ENCODE measurements around the gene CERCAM. TPM values are rescaled to one million over a fixed set of nuclear protein-coding genes. Genes with fewer than 3 reads are reported as not detected.

CERCAM gene
- total RNA-seq, 2 donors from 2014 or later = 18.5 to 26.5 TPM

GRCh38 chr9:128486201-128486600 lies 65.5 kb downstream of the CERCAM start:
- Histone ChIP-seq H3K27me3 (ENCODE audit: control insufficient read depth, insufficient read depth, low read length, poor library complexity, severe bottlenecking) (no peaks in the 10 kb centered on the region), H3K9me3 (ENCODE audit: control insufficient read depth, low read length) (no peaks in the 10 kb centered on the region), H3K36me3 (ENCODE audit: control insufficient read depth, insufficient read depth, low read length) (peaks cover 64% of the 10 kb centered on the region), H3K4me1 (ENCODE audit: control insufficient read depth, insufficient read depth, low read length) (no peaks in the 10 kb centered on the region), H3K27ac (ENCODE audit: low read depth, low read length) (no peak overlapping the region), H3K9ac (ENCODE audit: extremely low read depth, low read length, poor library complexity, severe bottlenecking) (no peak overlapping the region), H3K4me3 (ENCODE audit: low read length) (no peak overlapping the region)
- Mint-ChIP-seq H3K27me3 (ENCODE audit: insufficient read depth) (no peaks in the 10 kb centered on the region), H3K4me1 (no peaks in the 10 kb centered on the region), H3K27ac (no peak overlapping the region), H3K4me3 (no peak overlapping the region), H3K9me3 (no peaks in the 10 kb centered on the region), H3K36me3 (ENCODE audit: low read depth) (peaks cover 77% of the 10 kb centered on the region)
- DNase-seq = no peak
- no peak for TF ChIP-seq CTCF (conservative IDR thresholded peaks at IDR 0.05)

Small RNA genes lying within 50 kb of the gene (microRNA-seq; reads per million reads assigned to microRNA genes)
- gene MIR219B (ENCODE audit: borderline microRNAs expressed) = not detected

Other genes with a start within 250 kb of the CERCAM start
- gene CIZ1, start 229.3 kb upstream of the CERCAM start, total RNA-seq = 100 to 1,000 TPM; 115 to 117 TPM
- 100 to 1,000 TPM in 1 of 2 donors, 10 to 100 TPM in 1; 55.8 to 147 TPM for gene DNM1, start 217.5 kb upstream of the CERCAM start, total RNA-seq
- gene GOLGA2, start 144.8 kb upstream of the CERCAM start, total RNA-seq = 100 to 1,000 TPM in 1 of 2 donors, 10 to 100 TPM in 1; 91.9 to 101 TPM
- 10 to 100 TPM; 33.4 to 46.9 TPM for gene SWI5, start 144.6 kb upstream of the CERCAM start, total RNA-seq
- gene TRUB2, start 98.4 kb upstream of the CERCAM start, total RNA-seq = 10 to 100 TPM; 30.6 to 31.8 TPM
- gene COQ4, start 98.0 kb upstream of the CERCAM start, total RNA-seq = 10 to 100 TPM; 48.1 to 50.7 TPM
- gene SLC27A4, start 80.3 kb upstream of the CERCAM start, total RNA-seq = 10 to 100 TPM; 22.4 to 25.0 TPM
- 10 to 100 TPM; 51.5 to 60.4 TPM for gene URM1, start 49.5 kb upstream of the CERCAM start, total RNA-seq
- 10 to 100 TPM; 34.5 to 48.7 TPM for gene ODF2, start 35.1 kb downstream of the CERCAM start, total RNA-seq
- gene GLE1, start 83.9 kb downstream of the CERCAM start, total RNA-seq = 10 to 100 TPM; 14.7 to 16.6 TPM
- gene SPTAN1, start 131.7 kb downstream of the CERCAM start, total RNA-seq = 100 to 1,000 TPM; 309 to 319 TPM
- 100 to 1,000 TPM in 1 of 2 donors, 10 to 100 TPM in 1; 87.8 to 119 TPM for gene DYNC2I2, start 236.0 kb downstream of the CERCAM start, total RNA-seq